ENCODE results near the gene PLEKHM1. TPM values are rescaled to one million over a fixed set of nuclear protein-coding genes. Genes with fewer than 3 reads are reported as not detected.
"Not testable (repeated sequence)": the region's sequence is repeated elsewhere in the genome, so short reads cannot be mapped to it uniquely, and the experiment has no call there.

The PLEKHM1 gene
- total RNA-seq, 1 donor from 2014 or later = 69.6 TPM

GRCh38 chr17:45444856-45445820 is 45.4 kb downstream of the PLEKHM1 start:
- intact Hi-C loops (cut with DNase I); ATAC-seq; H3K4me3 ChIP-seq; H3K9me3 ChIP-seq; H3K27me3 ChIP-seq (ENCODE audit: low read depth); DNase-seq; H3K27ac ChIP-seq: not testable (repeated sequence)
- Histone ChIP-seq H3K36me3 (peaks cover 22% of the 10 kb centered on the region), H3K4me1 (peaks cover 35% of the 10 kb centered on the region)

GRCh38 chr17:45444301-45444700 is 46.2 kb downstream of the PLEKHM1 start:
- intact Hi-C loops (cut with DNase I); H3K4me3 ChIP-seq; H3K27ac ChIP-seq; H3K27me3 ChIP-seq (ENCODE audit: low read depth); DNase-seq; ATAC-seq; H3K9me3 ChIP-seq: not testable (repeated sequence)
- Histone ChIP-seq H3K36me3 (peaks cover 28% of the 10 kb centered on the region), H3K4me1 (peaks cover 41% of the 10 kb centered on the region)

GRCh38 chr17:45443371-45444260 is 46.9 kb downstream of the PLEKHM1 start:
- DNase-seq; ATAC-seq; H3K27ac ChIP-seq; H3K27me3 ChIP-seq (ENCODE audit: low read depth); H3K4me3 ChIP-seq; H3K9me3 ChIP-seq; intact Hi-C loops (cut with DNase I): not testable (repeated sequence)
- Histone ChIP-seq H3K36me3 (peaks cover 34% of the 10 kb centered on the region), H3K4me1 (peaks cover 41% of the 10 kb centered on the region)

GRCh38 chr17:45441526-45442310 is 48.8 kb downstream of the PLEKHM1 start:
- no peak overlapping the region for H3K4me3 ChIP-seq
- H3K27me3 ChIP-seq (ENCODE audit: low read depth) = no peaks in the 10 kb centered on the region
- no peak overlapping the region for H3K27ac ChIP-seq
- H3K4me1 ChIP-seq = peaks cover 30% of the 10 kb centered on the region
- no peak for TF ChIP-seq CTCF (IDR thresholded peaks at IDR 0.05)
- no peak for DNase-seq
- H3K9me3 ChIP-seq = no peaks in the 10 kb centered on the region
- no peak for ATAC-seq
- intact Hi-C loops (cut with DNase I) = no loop called here
- H3K36me3 ChIP-seq = peaks cover 50% of the 10 kb centered on the region

GRCh38 chr17:45440839-45441515 is 49.5 kb downstream of the PLEKHM1 start:
- peaks cover 22% of the 10 kb centered on the region for H3K4me1 ChIP-seq
- H3K4me3 ChIP-seq; DNase-seq; intact Hi-C loops (cut with DNase I); H3K27me3 ChIP-seq (ENCODE audit: low read depth); H3K9me3 ChIP-seq; ATAC-seq; H3K27ac ChIP-seq: not testable (repeated sequence)
- peaks cover 57% of the 10 kb centered on the region for H3K36me3 ChIP-seq

GRCh38 chr17:45440161-45440778 is 50.3 kb downstream of the PLEKHM1 start:
- Histone ChIP-seq H3K9me3 (no peaks in the 10 kb centered on the region), H3K4me1 (peaks cover 16% of the 10 kb centered on the region), H3K27me3 (ENCODE audit: low read depth) (no peaks in the 10 kb centered on the region), H3K36me3 (peaks cover 57% of the 10 kb centered on the region), H3K27ac (peak overlapping the region; percentile 39), H3K4me3 (no peak overlapping the region)
- ATAC-seq (peak; percentile 37 to 49), DNase-seq (no peak)
- intact Hi-C loops (cut with DNase I) = no loop called here
- no peak for TF ChIP-seq CTCF (IDR thresholded peaks at IDR 0.05)

Data from lower lobe of right lung (tissue), 2 donors.